ENCODE measurements around the gene POU2AF2. TPM values are rescaled to one million over a fixed set of nuclear protein-coding genes. Genes with fewer than 3 reads are reported as not detected.

Gene POU2AF2, protein sequence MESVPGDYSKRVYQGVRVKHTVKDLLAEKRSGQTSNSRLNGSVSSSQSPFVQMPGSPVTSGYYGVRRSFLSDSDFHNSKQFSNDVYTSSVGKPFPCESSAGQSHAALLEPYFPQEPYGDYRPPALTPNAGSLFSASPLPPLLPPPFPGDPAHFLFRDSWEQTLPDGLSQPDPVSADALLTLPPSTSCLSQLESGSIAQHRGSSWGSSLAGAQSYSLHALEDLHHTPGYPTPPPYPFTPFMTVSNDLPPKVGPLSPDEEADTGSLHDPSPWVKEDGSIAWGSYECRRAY
- total RNA-seq, result not detected in 2 replicates

- peaks cover 25% of the 10 kb centered on the region for H3K27me3 Mint-ChIP-seq
Measured at GRCh38 chr11:111245425-111245824, at the start of gene POU2AF2. Gene POU2AF2 (plus strand): TSS chr11:111245725. CDS start chr11:111245854, 129 bp downstream.

DNA sequence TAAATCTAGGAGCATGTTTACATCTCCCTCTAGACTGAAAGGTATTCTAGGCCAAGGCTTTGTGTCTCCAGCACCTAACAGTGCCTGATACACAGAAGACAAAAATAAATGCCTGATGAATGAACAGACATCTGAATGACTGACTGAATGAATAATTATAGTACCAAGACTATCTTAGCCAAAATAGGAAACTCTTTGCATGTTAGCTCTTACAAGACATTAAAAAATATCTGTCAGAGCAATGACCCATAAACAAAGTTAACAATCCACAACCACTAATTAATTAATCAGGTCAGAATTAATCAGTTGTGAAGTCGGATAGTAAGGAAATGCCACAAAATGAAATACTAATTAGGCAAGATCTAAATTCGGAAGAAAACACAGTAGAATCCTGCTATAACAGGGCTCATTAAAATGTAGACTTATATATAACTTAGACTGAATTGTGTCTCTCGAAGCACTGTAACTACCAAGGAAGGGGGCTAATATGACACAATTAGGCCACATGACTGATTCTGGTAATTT lies 45.5 kb upstream of the POU2AF2 start:
- peaks cover 13% of the 10 kb centered on the region for H3K4me1 Mint-ChIP-seq
- CTCF ChIA-PET, result no interaction called here
- intact Hi-C loops (cut with micrococcal nuclease), result loop anchor here (2.0 kb wide), 1 partner anchor 15 kb away; no protein-coding TSS in a partner anchor
- no peaks in the 10 kb centered on the region for H3K27me3 Mint-ChIP-seq
- ATAC-seq (ENCODE audit: low read depth) (no peak), DNase-seq (no peak)
- TF ChIP-seq, protein P1, sequence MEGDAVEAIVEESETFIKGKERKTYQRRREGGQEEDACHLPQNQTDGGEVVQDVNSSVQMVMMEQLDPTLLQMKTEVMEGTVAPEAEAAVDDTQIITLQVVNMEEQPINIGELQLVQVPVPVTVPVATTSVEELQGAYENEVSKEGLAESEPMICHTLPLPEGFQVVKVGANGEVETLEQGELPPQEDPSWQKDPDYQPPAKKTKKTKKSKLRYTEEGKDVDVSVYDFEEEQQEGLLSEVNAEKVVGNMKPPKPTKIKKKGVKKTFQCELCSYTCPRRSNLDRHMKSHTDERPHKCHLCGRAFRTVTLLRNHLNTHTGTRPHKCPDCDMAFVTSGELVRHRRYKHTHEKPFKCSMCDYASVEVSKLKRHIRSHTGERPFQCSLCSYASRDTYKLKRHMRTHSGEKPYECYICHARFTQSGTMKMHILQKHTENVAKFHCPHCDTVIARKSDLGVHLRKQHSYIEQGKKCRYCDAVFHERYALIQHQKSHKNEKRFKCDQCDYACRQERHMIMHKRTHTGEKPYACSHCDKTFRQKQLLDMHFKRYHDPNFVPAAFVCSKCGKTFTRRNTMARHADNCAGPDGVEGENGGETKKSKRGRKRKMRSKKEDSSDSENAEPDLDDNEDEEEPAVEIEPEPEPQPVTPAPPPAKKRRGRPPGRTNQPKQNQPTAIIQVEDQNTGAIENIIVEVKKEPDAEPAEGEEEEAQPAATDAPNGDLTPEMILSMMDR (IDR thresholded peaks at IDR 0.05), result no peak
- no peak overlapping the region for H3K4me3 Mint-ChIP-seq
- POLR2A ChIA-PET, result no interaction called here
- no peak overlapping the region for H3K27ac Mint-ChIP-seq
- H3K36me3 Mint-ChIP-seq (ENCODE audit: low read depth), result no peaks in the 10 kb centered on the region
- no peaks in the 10 kb centered on the region for H3K9me3 Mint-ChIP-seq

More at GRCh38 chr11:111245425-111245824, at the start of gene POU2AF2:
- CTCF ChIA-PET, result interaction anchor here (0.7 kb wide), 1 partner anchor 33 kb away, joined by 3 read pairs; no protein-coding TSS in a partner anchor
- H3K9me3 Mint-ChIP-seq, result no peaks in the 10 kb centered on the region
- H3K4me3 Mint-ChIP-seq, result no peak within 1 kb of the TSS
- H3K4me1 Mint-ChIP-seq, result no peaks in the 10 kb centered on the region
- TF ChIP-seq, protein P1 (IDR thresholded peaks at IDR 0.05), result no peak
- no peak within 1 kb of the TSS for H3K27ac Mint-ChIP-seq
- intact Hi-C loops (cut with micrococcal nuclease), result no loop called here
- DNase-seq, result no peak
- H3K36me3 Mint-ChIP-seq (ENCODE audit: low read depth), result no peaks in the 10 kb centered on the region
- ATAC-seq (ENCODE audit: low read depth), result no peak
- POLR2A ChIA-PET, result no interaction called here

DNA sequence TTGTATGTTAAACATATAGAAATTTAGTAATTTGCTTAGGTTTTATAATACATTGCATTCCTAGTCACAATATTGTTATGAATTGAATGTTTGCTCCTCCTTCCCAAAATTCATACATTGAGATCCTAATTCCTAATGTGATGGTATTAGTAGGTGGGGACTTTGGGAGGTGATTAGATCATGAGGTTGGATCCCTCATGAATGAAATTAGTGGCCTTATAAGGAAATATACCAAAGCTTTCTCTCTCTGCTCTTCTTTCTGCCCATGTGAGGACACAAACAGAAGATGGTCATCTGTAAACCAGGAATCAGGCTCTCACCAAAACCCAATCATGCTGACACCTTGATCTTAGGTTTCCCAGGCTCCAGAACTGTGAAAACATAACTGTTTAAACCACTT lies 41.3 kb upstream of the POU2AF2 start:
- Mint-ChIP-seq H3K9me3 (no peaks in the 10 kb centered on the region), H3K36me3 (ENCODE audit: low read depth) (no peaks in the 10 kb centered on the region), H3K4me3 (no peak overlapping the region), H3K27me3 (no peaks in the 10 kb centered on the region), H3K27ac (no peak overlapping the region), H3K4me1 (peaks cover 22% of the 10 kb centered on the region)
- TF ChIP-seq, protein P1 (IDR thresholded peaks at IDR 0.05), result no peak
- intact Hi-C loops (cut with micrococcal nuclease), result no loop called here
- POLR2A ChIA-PET, result no interaction called here
- DNase-seq (no peak), ATAC-seq (ENCODE audit: low read depth) (no peak)
- CTCF ChIA-PET, result no interaction called here

DNA sequence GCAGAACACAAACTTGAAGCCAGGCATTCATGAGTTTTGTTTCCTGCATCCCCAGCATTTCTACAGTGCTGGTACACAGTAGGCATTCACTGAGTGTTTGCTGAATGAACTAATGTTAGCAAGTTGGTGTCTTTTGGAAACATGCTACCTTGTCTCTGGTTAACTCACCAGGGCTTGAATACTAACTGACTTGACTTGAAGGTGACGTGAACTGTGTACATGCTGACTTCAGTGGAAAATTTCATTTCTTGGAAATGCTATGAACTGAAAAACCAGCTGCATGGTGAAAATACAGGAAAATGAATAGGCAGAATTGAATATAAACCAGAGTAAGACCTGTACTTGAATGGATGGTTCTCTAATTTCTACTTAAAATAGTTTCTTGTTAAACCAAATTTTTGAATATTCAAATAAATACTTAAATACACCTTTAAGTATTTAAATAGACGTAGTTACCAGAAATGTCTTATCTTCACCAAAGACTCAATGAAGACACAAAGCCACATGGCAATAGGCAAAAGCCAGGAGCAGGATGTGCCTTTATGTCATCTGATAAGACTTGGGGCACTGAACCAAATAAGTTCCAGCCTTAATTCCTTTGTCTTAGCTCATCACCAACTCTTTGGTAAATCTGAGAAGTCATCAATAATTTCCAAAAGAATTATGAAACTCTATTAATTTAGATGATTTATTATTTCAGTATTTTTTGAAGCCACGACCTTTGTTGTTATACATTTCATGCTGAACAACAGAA lies 39.7 kb upstream of the POU2AF2 start:
- Mint-ChIP-seq H3K27ac (no peak overlapping the region), H3K4me3 (no peak overlapping the region), H3K4me1 (peaks cover 16% of the 10 kb centered on the region), H3K27me3 (no peaks in the 10 kb centered on the region), H3K9me3 (no peaks in the 10 kb centered on the region), H3K36me3 (ENCODE audit: low read depth) (no peaks in the 10 kb centered on the region)
- no peak for ATAC-seq (ENCODE audit: low read depth)
- CTCF ChIA-PET, result no interaction called here
- intact Hi-C loops (cut with micrococcal nuclease), result no loop called here
- no peak for DNase-seq
- POLR2A ChIA-PET, result no interaction called here
- TF ChIP-seq, protein P1 (IDR thresholded peaks at IDR 0.05), result no peak

- no peaks in the 10 kb centered on the region for H3K36me3 Mint-ChIP-seq (ENCODE audit: low read depth)
- no peak overlapping the region for H3K4me3 Mint-ChIP-seq
- ChIA-PET POLR2A (no interaction called here), CTCF (no interaction called here)
- TF ChIP-seq, protein P1 (IDR thresholded peaks at IDR 0.05), result no peak
- no peak overlapping the region for H3K27ac Mint-ChIP-seq
- H3K27me3 Mint-ChIP-seq, result no peaks in the 10 kb centered on the region
- DNase-seq, result no peak
- intact Hi-C loops (cut with micrococcal nuclease), result no loop called here
- no peak for ATAC-seq (ENCODE audit: low read depth)
- no peaks in the 10 kb centered on the region for H3K9me3 Mint-ChIP-seq
- peaks cover 16% of the 10 kb centered on the region for H3K4me1 Mint-ChIP-seq
Measured at GRCh38 chr11:111206472-111206871, 39.1 kb upstream of the POU2AF2 start.
